ENCODE measurements around the gene CFAP43.

Gene CFAP43

DNA sequence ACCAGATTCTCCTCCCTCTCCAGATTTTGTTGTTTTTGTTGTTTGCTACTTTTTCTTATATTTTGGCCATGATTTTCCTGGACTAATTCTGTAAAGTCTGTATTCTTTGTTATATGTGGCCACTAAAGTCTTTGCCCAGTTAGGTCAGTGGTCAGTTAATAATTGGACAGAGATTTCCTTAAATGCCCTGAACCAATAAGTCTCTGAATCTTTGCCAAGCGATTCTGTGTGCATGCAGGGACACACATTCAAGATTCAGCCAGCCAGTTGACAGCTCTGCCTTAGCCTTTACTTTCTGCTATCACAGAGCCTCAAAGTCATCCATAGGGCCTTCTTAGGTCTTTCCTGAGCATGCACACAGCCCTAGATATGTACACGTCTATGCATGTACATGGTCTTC, 135.5 kb downstream of the CFAP43 start:
- H2AFZ ChIP-seq (ENCODE audit: low read length): no peak overlapping the region

DNA sequence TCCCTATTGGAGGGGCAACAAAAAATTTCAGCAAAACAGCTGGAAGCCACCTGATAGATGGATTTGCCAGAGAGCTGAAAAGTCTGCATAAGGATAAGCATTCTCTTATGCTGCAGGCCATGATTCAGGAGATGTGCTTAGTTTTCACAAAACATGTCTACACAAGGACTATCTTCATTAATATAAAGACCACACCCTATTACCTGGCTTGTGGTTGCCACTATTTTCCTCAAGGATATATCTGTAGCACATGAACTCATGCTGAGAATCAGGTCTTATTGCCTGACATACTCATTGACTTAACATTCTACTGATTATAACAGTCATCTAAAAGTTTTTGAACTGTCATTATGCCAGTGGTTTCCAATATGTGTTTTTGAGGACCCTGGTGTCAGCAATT, 139.4 kb downstream of the CFAP43 start:
- no peak overlapping the region for H3K4me2 ChIP-seq (ENCODE audit: low read depth, low read length)
- no peak overlapping the region for H3K9ac ChIP-seq (ENCODE audit: low read length)
- TF ChIP-seq EZH2phosphoT487 (IDR thresholded peaks at IDR 0.05; ENCODE audit: low read length) (no peak), EZH2 (optimal IDR thresholded peaks at IDR 0.05; ENCODE audit: low read depth, low read length) (no peak)
- TF ChIP-seq, protein P1, sequence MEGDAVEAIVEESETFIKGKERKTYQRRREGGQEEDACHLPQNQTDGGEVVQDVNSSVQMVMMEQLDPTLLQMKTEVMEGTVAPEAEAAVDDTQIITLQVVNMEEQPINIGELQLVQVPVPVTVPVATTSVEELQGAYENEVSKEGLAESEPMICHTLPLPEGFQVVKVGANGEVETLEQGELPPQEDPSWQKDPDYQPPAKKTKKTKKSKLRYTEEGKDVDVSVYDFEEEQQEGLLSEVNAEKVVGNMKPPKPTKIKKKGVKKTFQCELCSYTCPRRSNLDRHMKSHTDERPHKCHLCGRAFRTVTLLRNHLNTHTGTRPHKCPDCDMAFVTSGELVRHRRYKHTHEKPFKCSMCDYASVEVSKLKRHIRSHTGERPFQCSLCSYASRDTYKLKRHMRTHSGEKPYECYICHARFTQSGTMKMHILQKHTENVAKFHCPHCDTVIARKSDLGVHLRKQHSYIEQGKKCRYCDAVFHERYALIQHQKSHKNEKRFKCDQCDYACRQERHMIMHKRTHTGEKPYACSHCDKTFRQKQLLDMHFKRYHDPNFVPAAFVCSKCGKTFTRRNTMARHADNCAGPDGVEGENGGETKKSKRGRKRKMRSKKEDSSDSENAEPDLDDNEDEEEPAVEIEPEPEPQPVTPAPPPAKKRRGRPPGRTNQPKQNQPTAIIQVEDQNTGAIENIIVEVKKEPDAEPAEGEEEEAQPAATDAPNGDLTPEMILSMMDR (IDR thresholded peaks at IDR 0.05; ENCODE audit: low read length): no peak
- H2AFZ ChIP-seq (ENCODE audit: low read length): no peak overlapping the region
- no peaks in the 10 kb centered on the region for H3K27me3 ChIP-seq (replicated peaks; ENCODE audit: insufficient read depth, low read length)
- no peak overlapping the region for H3K27ac ChIP-seq (ENCODE audit: low read length)
- H3K4me3 ChIP-seq (ENCODE audit: low read length): no peak overlapping the region
- no peaks in the 10 kb centered on the region for H3F3A ChIP-seq (ENCODE audit: insufficient read depth, low read length)
- no peaks in the 10 kb centered on the region for H3K79me2 ChIP-seq (ENCODE audit: low read length)
- no peaks in the 10 kb centered on the region for H4K20me1 ChIP-seq (ENCODE audit: insufficient read depth, low read length)
- no peaks in the 10 kb centered on the region for H3K4me1 ChIP-seq (ENCODE audit: low read length)
- no peaks in the 10 kb centered on the region for H3K9me2 ChIP-seq (replicated peaks; ENCODE audit: insufficient read depth, low read length)
- DNase-seq: no peak
- no peaks in the 10 kb centered on the region for H3K9me3 ChIP-seq (replicated peaks; ENCODE audit: insufficient read depth, low read length)
- H3K36me3 ChIP-seq (replicated peaks; ENCODE audit: insufficient read depth, low read length): no peaks in the 10 kb centered on the region

More for the DNA sequence above, 135.5 kb downstream of the CFAP43 start:
- H3K4me1 ChIP-seq (ENCODE audit: low read length): peaks cover 6% of the 10 kb centered on the region
- no peaks in the 10 kb centered on the region for H3K9me3 ChIP-seq (replicated peaks; ENCODE audit: insufficient read depth, low read length)
- H3F3A ChIP-seq (ENCODE audit: insufficient read depth, low read length): no peaks in the 10 kb centered on the region
- no peaks in the 10 kb centered on the region for H3K36me3 ChIP-seq (replicated peaks; ENCODE audit: insufficient read depth, low read length)
- H3K27me3 ChIP-seq (replicated peaks; ENCODE audit: insufficient read depth, low read length): no peaks in the 10 kb centered on the region
- no peak overlapping the region for H3K4me3 ChIP-seq (ENCODE audit: low read length)
- TF ChIP-seq, protein P1 (IDR thresholded peaks at IDR 0.05; ENCODE audit: low read length): no peak
- TF ChIP-seq EZH2 (optimal IDR thresholded peaks at IDR 0.05; ENCODE audit: low read depth, low read length): no peak
- no peak for TF ChIP-seq EZH2phosphoT487 (IDR thresholded peaks at IDR 0.05; ENCODE audit: low read length)
- no peak overlapping the region for H3K4me2 ChIP-seq (ENCODE audit: low read depth, low read length)
- no peaks in the 10 kb centered on the region for H3K9me2 ChIP-seq (replicated peaks; ENCODE audit: insufficient read depth, low read length)
- H3K9ac ChIP-seq (ENCODE audit: low read length): no peak overlapping the region
- no peak for DNase-seq
- no peaks in the 10 kb centered on the region for H4K20me1 ChIP-seq (ENCODE audit: insufficient read depth, low read length)
- H3K79me2 ChIP-seq (ENCODE audit: low read length): no peaks in the 10 kb centered on the region
- H3K27ac ChIP-seq (ENCODE audit: low read length): no peak overlapping the region

DNA sequence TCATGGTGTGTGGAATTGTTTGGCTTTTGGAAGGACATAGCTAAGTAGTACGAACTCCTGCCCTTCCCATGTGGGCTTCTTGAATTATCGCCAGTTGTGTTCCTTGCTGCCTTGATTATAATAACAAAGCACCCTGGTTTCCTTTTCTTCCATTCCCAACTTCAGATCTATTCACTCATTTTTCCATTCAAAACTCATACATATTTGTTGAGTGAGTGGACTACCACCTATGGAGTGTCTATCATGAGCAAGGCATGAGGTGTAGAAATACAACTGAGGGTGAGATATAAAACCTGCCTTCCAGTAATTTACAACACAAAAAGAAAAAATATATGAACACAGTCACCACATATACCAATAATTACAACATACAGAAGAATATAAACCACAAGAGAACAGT, 141.6 kb downstream of the CFAP43 start:
- Histone ChIP-seq H3K9me2 (replicated peaks; ENCODE audit: insufficient read depth, low read length) (no peaks in the 10 kb centered on the region), H3K4me1 (ENCODE audit: low read length) (no peaks in the 10 kb centered on the region), H3K9me3 (replicated peaks; ENCODE audit: insufficient read depth, low read length) (no peaks in the 10 kb centered on the region), H3K27ac (ENCODE audit: low read length) (no peak overlapping the region), H3K79me2 (ENCODE audit: low read length) (no peaks in the 10 kb centered on the region), H3K36me3 (replicated peaks; ENCODE audit: insufficient read depth, low read length) (no peaks in the 10 kb centered on the region), H3F3A (ENCODE audit: insufficient read depth, low read length) (no peaks in the 10 kb centered on the region), H2AFZ (ENCODE audit: low read length) (no peak overlapping the region), H4K20me1 (ENCODE audit: insufficient read depth, low read length) (no peaks in the 10 kb centered on the region), H3K27me3 (replicated peaks; ENCODE audit: insufficient read depth, low read length) (no peaks in the 10 kb centered on the region), H3K4me3 (ENCODE audit: low read length) (no peak overlapping the region), H3K9ac (ENCODE audit: low read length) (no peak overlapping the region), H3K4me2 (ENCODE audit: low read depth, low read length) (no peak overlapping the region)
- TF ChIP-seq, protein P1 (IDR thresholded peaks at IDR 0.05; ENCODE audit: low read length): no peak
- TF ChIP-seq EZH2phosphoT487 (IDR thresholded peaks at IDR 0.05; ENCODE audit: low read length) (no peak), EZH2 (optimal IDR thresholded peaks at IDR 0.05; ENCODE audit: low read depth, low read length) (no peak)
- DNase-seq: no peak

Data from MM.1S (cell line).